HepG2 (cell line): ENCODE results near the gene GSPT1. TPM values are rescaled to one million over a fixed set of nuclear protein-coding genes. Genes with fewer than 3 reads are reported as not detected.

Experiments used
- CREM ChIP-seq, 2 experiments: sonication (generic) in 1 of 2; formaldehyde crosslinking in 1 of 2; IDR thresholded peaks; 2 replicates each; pipeline versions ENCODE4 v1.4.0 to v1.6.1; 2016 to 2020; ENCODE audit warnings: antibody characterized with exemption in 1 of 2, mild to moderate bottlenecking in 1 of 2, missing genetic modification reagents in 1 of 2
- EEA1 ChIP-seq: sonication (generic); formaldehyde crosslinking; IDR thresholded peaks from 2 replicates; pipeline ENCODE4 v1.5.1; 2020; ENCODE audit warnings: mild to moderate bottlenecking, missing genetic modification reagents, borderline replicate concordance
- GTF2F1 ChIP-seq: fragments of 150-350 bp; IDR thresholded peaks from 2 replicates; pipeline ENCODE4 v1.6.1; 2014; ENCODE audit warnings: low read length
- KLF16 ChIP-seq, 2 experiments: sonication (generic) in 1 of 2; formaldehyde crosslinking in 1 of 2; IDR thresholded peaks; 2 replicates each; pipeline versions ENCODE4 v1.6.1 to v1.8.0; 2016 to 2023; ENCODE audit warnings: missing genetic modification reagents in 2 of 2, missing compliant biosample characterization in 1 of 2
- NR2F2 ChIP-seq: IDR thresholded peaks from 2 replicates; pipeline ENCODE4 v1.6.1; 2012; ENCODE audit warnings: low read depth, inconsistent platforms, borderline replicate concordance
- SOX6 ChIP-seq, 2 experiments: fragments of 450-650 bp in 1 of 2; sonication (generic) in 1 of 2; formaldehyde crosslinking in 1 of 2; IDR thresholded peaks; 2 replicates each; pipeline versions ENCODE4 v1.4.0 to v1.6.1; 2017 to 2020; ENCODE audit warnings: antibody characterized with exemption in 1 of 2, mild to moderate bottlenecking in 1 of 2, missing genetic modification reagents in 1 of 2
- ZBTB7A ChIP-seq: sonication (generic); formaldehyde crosslinking; IDR thresholded peaks from 2 replicates; pipeline ENCODE4 v1.8.0; 2022; ENCODE audit warnings: mild to moderate bottlenecking, missing genetic modification reagents
- ZNF24 ChIP-seq: fragments of 450-650 bp; IDR thresholded peaks from 2 replicates; pipeline ENCODE4 v1.6.1; 2017; ENCODE audit warnings: antibody characterized with exemption, mild to moderate bottlenecking
- ZNF383 ChIP-seq: sonication (generic); formaldehyde crosslinking; IDR thresholded peaks from 2 replicates; pipeline ENCODE4 v1.4.0; 2020; ENCODE audit warnings: missing genetic modification reagents, mild to moderate bottlenecking, borderline replicate concordance
- ZNF7 ChIP-seq: IDR thresholded peaks from 2 replicates; pipeline ENCODE4 v1.6.1; 2016; ENCODE audit warnings: missing biosample characterization, missing genetic modification reagents
- polyA plus RNA-seq, 8 experiments: library from polyadenylated mRNA; depleted of rRNA in 3 of 8; stranded (reverse) in 7 of 8; unstranded in 1 of 8; fragments of >200 nt; fragmentation: Illumina TruSeq in 4 of 8; extraction: Trizol in 4 of 8; gene quantifications; 2 replicates each; pipeline versions ENCODE4 v1.2.1 to v1.2.3, GENCODE V29; 2011 to 2016; ENCODE audit warnings: low read depth in 4 of 8, missing spikeins in 1 of 8, mixed read lengths in 1 of 8; ENCODE audit not compliant: insufficient read depth in 1 of 8
- total RNA-seq, 5 experiments: library from RNA; depleted of rRNA; stranded (reverse); fragments of >200 nt; fragmentation: Illumina TruSeq; extraction: Trizol; gene quantifications; 2 replicates each; pipeline ENCODE4 v1.2.3, GENCODE V29; 2016; ENCODE audit warnings: low read depth in 1 of 5
- TF ChIP-seq, protein P1 (sequence below): sonication (generic); formaldehyde crosslinking; IDR thresholded peaks from 2 replicates; pipeline ENCODE4 v1.4.0; 2020; ENCODE audit warnings: missing genetic modification reagents, borderline replicate concordance
- TF ChIP-seq, protein P2 (sequence below): sonication (generic); formaldehyde crosslinking; IDR thresholded peaks from 2 replicates; pipeline ENCODE4 v1.8.0; 2022; ENCODE audit warnings: mild to moderate bottlenecking, missing genetic modification reagents, moderate library complexity
- TF ChIP-seq, protein P3 (sequence below): sonication (generic); formaldehyde crosslinking; IDR thresholded peaks from 2 replicates; pipeline ENCODE4 v1.4.0; 2020; ENCODE audit warnings: mild to moderate bottlenecking, missing genetic modification reagents
- TF ChIP-seq, protein P4 (sequence below): sonication (generic); formaldehyde crosslinking; IDR thresholded peaks from 2 replicates; pipeline ENCODE4 v1.5.1; 2020; ENCODE audit warnings: mild to moderate bottlenecking, missing genetic modification reagents, borderline replicate concordance

Gene GSPT1
- total and polyA plus RNA-seq, 2 of the 13 experiments (the other 11 are each of a cell fraction or from before 2014, with no cell fraction given) = 120 to 316 TPM

DNA sequence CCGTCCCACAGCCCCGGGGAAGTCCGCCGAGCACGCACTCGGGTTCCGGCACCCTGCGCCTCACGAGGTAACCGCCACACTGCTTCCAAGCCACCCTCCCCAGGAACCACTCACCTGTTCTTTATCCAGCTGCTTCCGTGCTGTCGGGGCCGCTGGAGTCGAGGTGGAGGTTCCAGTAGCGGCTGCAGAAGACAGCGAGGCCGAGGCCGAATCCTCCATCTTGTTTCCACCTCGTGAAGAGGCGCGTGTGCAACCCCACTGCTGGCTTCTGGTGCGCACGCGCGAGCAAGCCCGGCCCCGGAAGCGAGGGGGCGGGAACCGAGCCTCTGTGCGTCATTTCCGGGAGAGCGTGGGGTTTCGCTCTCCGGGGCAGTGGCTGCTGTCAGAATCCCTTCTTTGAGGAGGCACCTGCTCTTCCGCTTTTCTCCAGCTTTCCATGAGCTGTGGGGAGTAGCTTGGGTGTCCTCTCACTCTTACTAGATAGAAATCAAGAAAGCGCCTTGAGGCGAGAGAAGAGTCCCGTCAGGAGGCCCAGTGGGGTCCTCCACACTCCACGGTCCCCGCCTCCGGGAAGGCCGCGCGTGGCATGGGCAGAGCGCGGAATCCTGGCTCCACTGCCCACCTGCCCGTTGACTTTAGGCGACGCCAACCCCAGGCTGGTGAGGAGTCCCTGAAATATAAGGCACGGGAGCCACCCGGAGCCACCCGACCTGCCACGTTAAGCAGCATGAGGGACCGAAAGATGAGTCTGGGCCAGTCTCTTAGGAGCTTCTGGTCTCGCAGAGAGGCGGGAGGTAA is 64.3 kb downstream of the GSPT1 start, which contains the start of gene RSL1D1 (continued):
- 0 out of 2 replicates have a peak, but pooled peaks have one; percentile 79 for TF ChIP-seq ZNF383
- TF ChIP-seq ZNF24 = no peak
- TF ChIP-seq ZBTB7A (CRISPR knock-in tag) = no peak; the same call in 1 of the 2 replicates
- TF ChIP-seq, protein P1, sequence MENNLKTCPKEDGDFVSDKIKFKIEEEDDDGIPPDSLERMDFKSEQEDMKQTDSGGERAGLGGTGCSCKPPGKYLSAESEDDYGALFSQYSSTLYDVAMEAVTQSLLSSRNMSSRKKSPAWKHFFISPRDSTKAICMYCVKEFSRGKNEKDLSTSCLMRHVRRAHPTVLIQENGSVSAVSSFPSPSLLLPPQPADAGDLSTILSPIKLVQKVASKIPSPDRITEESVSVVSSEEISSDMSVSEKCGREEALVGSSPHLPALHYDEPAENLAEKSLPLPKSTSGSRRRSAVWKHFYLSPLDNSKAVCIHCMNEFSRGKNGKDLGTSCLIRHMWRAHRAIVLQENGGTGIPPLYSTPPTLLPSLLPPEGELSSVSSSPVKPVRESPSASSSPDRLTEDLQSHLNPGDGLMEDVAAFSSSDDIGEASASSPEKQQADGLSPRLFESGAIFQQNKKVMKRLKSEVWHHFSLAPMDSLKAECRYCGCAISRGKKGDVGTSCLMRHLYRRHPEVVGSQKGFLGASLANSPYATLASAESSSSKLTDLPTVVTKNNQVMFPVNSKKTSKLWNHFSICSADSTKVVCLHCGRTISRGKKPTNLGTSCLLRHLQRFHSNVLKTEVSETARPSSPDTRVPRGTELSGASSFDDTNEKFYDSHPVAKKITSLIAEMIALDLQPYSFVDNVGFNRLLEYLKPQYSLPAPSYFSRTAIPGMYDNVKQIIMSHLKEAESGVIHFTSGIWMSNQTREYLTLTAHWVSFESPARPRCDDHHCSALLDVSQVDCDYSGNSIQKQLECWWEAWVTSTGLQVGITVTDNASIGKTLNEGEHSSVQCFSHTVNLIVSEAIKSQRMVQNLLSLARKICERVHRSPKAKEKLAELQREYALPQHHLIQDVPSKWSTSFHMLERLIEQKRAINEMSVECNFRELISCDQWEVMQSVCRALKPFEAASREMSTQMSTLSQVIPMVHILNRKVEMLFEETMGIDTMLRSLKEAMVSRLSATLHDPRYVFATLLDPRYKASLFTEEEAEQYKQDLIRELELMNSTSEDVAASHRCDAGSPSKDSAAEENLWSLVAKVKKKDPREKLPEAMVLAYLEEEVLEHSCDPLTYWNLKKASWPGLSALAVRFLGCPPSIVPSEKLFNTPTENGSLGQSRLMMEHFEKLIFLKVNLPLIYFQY (CRISPR knock-in tag) = peak; percentile 14; the same call in 1 of the 2 replicates
- peak in 1 of 2 experiments; percentile 97; a peak in 2 of 4 replicates for TF ChIP-seq KLF16 (CRISPR knock-in tag; IDR thresholded peaks at IDR 0.05)
- peak; percentile 83 for TF ChIP-seq GTF2F1
- no peak for TF ChIP-seq SOX6 (IDR thresholded peaks at IDR 0.05)
- TF ChIP-seq SOX6 (CRISPR knock-in tag; IDR thresholded peaks at IDR 0.05) = peak; percentile 65; the same call in 1 of the 2 replicates
- peak; percentile 62; the same call in 1 of the 2 replicates for TF ChIP-seq NR2F2
- TF ChIP-seq, protein P2, sequence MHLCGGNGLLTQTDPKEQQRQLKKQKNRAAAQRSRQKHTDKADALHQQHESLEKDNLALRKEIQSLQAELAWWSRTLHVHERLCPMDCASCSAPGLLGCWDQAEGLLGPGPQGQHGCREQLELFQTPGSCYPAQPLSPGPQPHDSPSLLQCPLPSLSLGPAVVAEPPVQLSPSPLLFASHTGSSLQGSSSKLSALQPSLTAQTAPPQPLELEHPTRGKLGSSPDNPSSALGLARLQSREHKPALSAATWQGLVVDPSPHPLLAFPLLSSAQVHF (CRISPR knock-in tag) = peak; percentile 60; the same call in 1 of the 2 replicates
- peak; percentile 98 for TF ChIP-seq CREM (IDR thresholded peaks at IDR 0.05)
- TF ChIP-seq CREM (CRISPR knock-in tag; IDR thresholded peaks at IDR 0.05) = peak; percentile 75; the same call in 1 of the 2 replicates
- TF ChIP-seq, protein P3, sequence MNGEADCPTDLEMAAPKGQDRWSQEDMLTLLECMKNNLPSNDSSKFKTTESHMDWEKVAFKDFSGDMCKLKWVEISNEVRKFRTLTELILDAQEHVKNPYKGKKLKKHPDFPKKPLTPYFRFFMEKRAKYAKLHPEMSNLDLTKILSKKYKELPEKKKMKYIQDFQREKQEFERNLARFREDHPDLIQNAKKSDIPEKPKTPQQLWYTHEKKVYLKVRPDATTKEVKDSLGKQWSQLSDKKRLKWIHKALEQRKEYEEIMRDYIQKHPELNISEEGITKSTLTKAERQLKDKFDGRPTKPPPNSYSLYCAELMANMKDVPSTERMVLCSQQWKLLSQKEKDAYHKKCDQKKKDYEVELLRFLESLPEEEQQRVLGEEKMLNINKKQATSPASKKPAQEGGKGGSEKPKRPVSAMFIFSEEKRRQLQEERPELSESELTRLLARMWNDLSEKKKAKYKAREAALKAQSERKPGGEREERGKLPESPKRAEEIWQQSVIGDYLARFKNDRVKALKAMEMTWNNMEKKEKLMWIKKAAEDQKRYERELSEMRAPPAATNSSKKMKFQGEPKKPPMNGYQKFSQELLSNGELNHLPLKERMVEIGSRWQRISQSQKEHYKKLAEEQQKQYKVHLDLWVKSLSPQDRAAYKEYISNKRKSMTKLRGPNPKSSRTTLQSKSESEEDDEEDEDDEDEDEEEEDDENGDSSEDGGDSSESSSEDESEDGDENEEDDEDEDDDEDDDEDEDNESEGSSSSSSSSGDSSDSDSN = peak; percentile 90
- peak; percentile 38; the same call in 1 of the 2 replicates for TF ChIP-seq ZNF7 (CRISPR knock-in tag)
- TF ChIP-seq EEA1 (CRISPR knock-in tag) = peak; percentile 50; the same call in 1 of the 2 replicates
- TF ChIP-seq, protein P4, sequence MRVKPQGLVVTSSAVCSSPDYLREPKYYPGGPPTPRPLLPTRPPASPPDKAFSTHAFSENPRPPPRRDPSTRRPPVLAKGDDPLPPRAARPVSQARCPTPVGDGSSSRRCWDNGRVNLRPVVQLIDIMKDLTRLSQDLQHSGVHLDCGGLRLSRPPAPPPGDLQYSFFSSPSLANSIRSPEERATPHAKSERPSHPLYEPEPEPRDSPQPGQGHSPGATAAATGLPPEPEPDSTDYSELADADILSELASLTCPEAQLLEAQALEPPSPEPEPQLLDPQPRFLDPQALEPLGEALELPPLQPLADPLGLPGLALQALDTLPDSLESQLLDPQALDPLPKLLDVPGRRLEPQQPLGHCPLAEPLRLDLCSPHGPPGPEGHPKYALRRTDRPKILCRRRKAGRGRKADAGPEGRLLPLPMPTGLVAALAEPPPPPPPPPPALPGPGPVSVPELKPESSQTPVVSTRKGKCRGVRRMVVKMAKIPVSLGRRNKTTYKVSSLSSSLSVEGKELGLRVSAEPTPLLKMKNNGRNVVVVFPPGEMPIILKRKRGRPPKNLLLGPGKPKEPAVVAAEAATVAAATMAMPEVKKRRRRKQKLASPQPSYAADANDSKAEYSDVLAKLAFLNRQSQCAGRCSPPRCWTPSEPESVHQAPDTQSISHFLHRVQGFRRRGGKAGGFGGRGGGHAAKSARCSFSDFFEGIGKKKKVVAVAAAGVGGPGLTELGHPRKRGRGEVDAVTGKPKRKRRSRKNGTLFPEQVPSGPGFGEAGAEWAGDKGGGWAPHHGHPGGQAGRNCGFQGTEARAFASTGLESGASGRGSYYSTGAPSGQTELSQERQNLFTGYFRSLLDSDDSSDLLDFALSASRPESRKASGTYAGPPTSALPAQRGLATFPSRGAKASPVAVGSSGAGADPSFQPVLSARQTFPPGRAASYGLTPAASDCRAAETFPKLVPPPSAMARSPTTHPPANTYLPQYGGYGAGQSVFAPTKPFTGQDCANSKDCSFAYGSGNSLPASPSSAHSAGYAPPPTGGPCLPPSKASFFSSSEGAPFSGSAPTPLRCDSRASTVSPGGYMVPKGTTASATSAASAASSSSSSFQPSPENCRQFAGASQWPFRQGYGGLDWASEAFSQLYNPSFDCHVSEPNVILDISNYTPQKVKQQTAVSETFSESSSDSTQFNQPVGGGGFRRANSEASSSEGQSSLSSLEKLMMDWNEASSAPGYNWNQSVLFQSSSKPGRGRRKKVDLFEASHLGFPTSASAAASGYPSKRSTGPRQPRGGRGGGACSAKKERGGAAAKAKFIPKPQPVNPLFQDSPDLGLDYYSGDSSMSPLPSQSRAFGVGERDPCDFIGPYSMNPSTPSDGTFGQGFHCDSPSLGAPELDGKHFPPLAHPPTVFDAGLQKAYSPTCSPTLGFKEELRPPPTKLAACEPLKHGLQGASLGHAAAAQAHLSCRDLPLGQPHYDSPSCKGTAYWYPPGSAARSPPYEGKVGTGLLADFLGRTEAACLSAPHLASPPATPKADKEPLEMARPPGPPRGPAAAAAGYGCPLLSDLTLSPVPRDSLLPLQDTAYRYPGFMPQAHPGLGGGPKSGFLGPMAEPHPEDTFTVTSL (CRISPR knock-in tag) = peak; percentile 43; the same call in 1 of the 2 replicates
